Tibial nerve (tissue), 4 donors: Measurements from ENCODE around the gene KAT7. TPM values are rescaled to one million over a fixed set of nuclear protein-coding genes. Genes with fewer than 3 reads are reported as not detected.
A peak's percentile ranks its signal among the peaks of the same experiment; 100 is the strongest.

ENCODE experiments used
- DNase-seq, 2 donors: peaks; one replicate each; pipeline ENCODE4 v3.0.0-alpha.2; 2019; ENCODE audit warnings: low spot score in 2 of 2
- H3K27ac ChIP-seq, 4 donors: fragments of 200-600 bp; sonication (generic) in 3 of 4; one replicate each; pipeline ENCODE4 v1.5.1; 2017 to 2019; ENCODE audit warnings: mild to moderate bottlenecking in 1 of 4
- H3K27me3 ChIP-seq, 2 donors: fragments of 200-600 bp; sonication (generic) in 1 of 2; one replicate each; pipeline versions ENCODE4 v1.5.1 to v1.6.0; 2017 to 2019
- H3K36me3 ChIP-seq, 3 donors: fragments of 200-600 bp; sonication (generic); one replicate each; pipeline ENCODE4 v1.5.1; 2018 to 2019
- H3K4me1 ChIP-seq, 4 donors: fragments of 200-600 bp; sonication (generic) in 3 of 4; one replicate each; pipeline ENCODE4 v1.5.1; 2017 to 2019
- H3K4me3 ChIP-seq, 4 donors: fragments of 200-600 bp; sonication (generic) in 3 of 4; one replicate each; pipeline ENCODE4 v1.5.1; 2017 to 2019; ENCODE audit warnings: mild to moderate bottlenecking in 1 of 4, moderate library complexity in 1 of 4
- H3K9me3 ChIP-seq, 4 donors: fragments of 200-600 bp; sonication (generic) in 3 of 4; one replicate each; pipeline ENCODE4 v1.5.1; 2017 to 2019
- CTCF ChIP-seq, 5 experiments: fragments of 200-600 bp in 3 of 5; fragments of 450-650 bp in 2 of 5; sonication (generic) in 3 of 5; IDR thresholded peaks; one replicate each; pipeline ENCODE4 v1.5.1; 2016 to 2019; ENCODE audit warnings: antibody characterized with exemption in 5 of 5, mild to moderate bottlenecking in 3 of 5, moderate library complexity in 2 of 5
- EP300 ChIP-seq, 2 donors: sonication (generic); formaldehyde crosslinking; IDR thresholded peaks; one replicate each; pipeline ENCODE4 v1.6.1; 2017; ENCODE audit warnings: antibody characterized with exemption in 2 of 2, mild to moderate bottlenecking in 1 of 2
- POLR2A ChIP-seq, 2 donors: fragments of 450-650 bp; IDR thresholded peaks; one replicate each; pipeline ENCODE4 v1.6.1; 2017; ENCODE audit warnings: antibody characterized with exemption in 2 of 2, mild to moderate bottlenecking in 2 of 2, moderate library complexity in 2 of 2
- WGBS, 2 donors: methylation state at CpG; one replicate each; pipeline ENCODE4 v1.1.5; 2018; 5-methylcytosine and 5-hydroxymethylcytosine counted together
- total RNA-seq, 4 donors: library from RNA; depleted of rRNA; stranded (reverse); fragments of >200 nt; gene quantifications; one replicate each; pipeline ENCODE4 v1.1.0, GENCODE V29; 2016

Gene KAT7
- total RNA-seq, 4 donors from 2014 or later, result 31.6 to 45.6 (median 42.0) TPM

- TF ChIP-seq CTCF (IDR thresholded peaks at IDR 0.05) (no peak), EP300 (IDR thresholded peaks at IDR 0.05) (no peak), POLR2A (IDR thresholded peaks at IDR 0.05) (no peak)
- Histone ChIP-seq H3K36me3 (no peaks in the 10 kb centered on the region), H3K4me1 (peaks cover 0 to 19% (median 8%) of the 10 kb centered on the region in 4 donors), H3K27ac (no peak overlapping the region), H3K4me3 (no peak overlapping the region), H3K9me3 (no peaks in the 10 kb centered on the region), H3K27me3 (no peaks in the 10 kb centered on the region)
- 74 to 78% methylated on average over 10 of the region's 10 CpGs for WGBS, 2 donors
- no peak for DNase-seq
These were observed 65.1 kb downstream of the KAT7 start for GRCh38 chr17:49853470-49854015.

- Histone ChIP-seq H3K27ac (no peak overlapping the region), H3K27me3 (no peaks in the 10 kb centered on the region), H3K4me1 (peaks cover 0 to 19% (median 8%) of the 10 kb centered on the region in 4 donors), H3K4me3 (no peak overlapping the region), H3K9me3 (no peaks in the 10 kb centered on the region), H3K36me3 (no peaks in the 10 kb centered on the region)
- DNase-seq, result no peak
- TF ChIP-seq EP300 (IDR thresholded peaks at IDR 0.05), result no peak
- WGBS, 2 donors, result 78 to 89% methylated on average over 5 of the region's 5 CpGs
These were observed 65.6 kb downstream of the KAT7 start for GRCh38 chr17:49854126-49854525.

GRCh38 chr17:49858796-49859195 is 70.3 kb downstream of the KAT7 start:
- no peaks in the 10 kb centered on the region for H3K27me3 ChIP-seq
- H3K27ac ChIP-seq, result no peak overlapping the region
- DNase-seq, result no peak
- no peak for TF ChIP-seq CTCF (IDR thresholded peaks at IDR 0.05)
- H3K4me3 ChIP-seq, result no peak overlapping the region
- peaks cover 0 to 10% (median 2%) of the 10 kb centered on the region in 4 donors for H3K4me1 ChIP-seq
- 49 to 57% methylated on average over 6 of the region's 6 CpGs for WGBS, 2 donors
- H3K36me3 ChIP-seq, result no peaks in the 10 kb centered on the region
- H3K9me3 ChIP-seq, result no peaks in the 10 kb centered on the region

GRCh38 chr17:49859991-49860953 is 71.8 kb downstream of the KAT7 start:
- Histone ChIP-seq H3K4me3 (no peak overlapping the region), H3K27ac (no peak overlapping the region), H3K4me1 (peaks cover 0 to 10% (median 2%) of the 10 kb centered on the region in 4 donors), H3K9me3 (no peaks in the 10 kb centered on the region), H3K36me3 (no peaks in the 10 kb centered on the region), H3K27me3 (no peaks in the 10 kb centered on the region)
- 64 to 73% methylated on average over 17 to 20 of the region's 20 CpGs for WGBS, 2 donors
- DNase-seq, result no peak
- TF ChIP-seq POLR2A (IDR thresholded peaks at IDR 0.05) (no peak), EP300 (IDR thresholded peaks at IDR 0.05) (no peak), CTCF (IDR thresholded peaks at IDR 0.05) (no peak)

- no peak overlapping the region for H3K4me3 ChIP-seq
- no peak for DNase-seq
- TF ChIP-seq POLR2A (IDR thresholded peaks at IDR 0.05) (no peak), CTCF (IDR thresholded peaks at IDR 0.05) (peak; percentile 58 to 86 (median 81)), EP300 (IDR thresholded peaks at IDR 0.05) (peak in 1 of 2 donors; percentile 13)
- peaks cover 0 to 13% (median 2%) of the 10 kb centered on the region in 4 donors for H3K4me1 ChIP-seq
- H3K36me3 ChIP-seq, result no peaks in the 10 kb centered on the region
- WGBS, 2 donors, result 34 to 42% methylated on average over 16 of the region's 16 CpGs
- H3K27ac ChIP-seq, result no peak overlapping the region
- no peaks in the 10 kb centered on the region for H3K27me3 ChIP-seq
- no peaks in the 10 kb centered on the region for H3K9me3 ChIP-seq
These were observed 72.8 kb downstream of the KAT7 start for GRCh38 chr17:49861150-49861884.
